Neuronal stem cell (in vitro differentiated cells): ENCODE measurements around the gene PMAIP1. TPM values are rescaled to one million over a fixed set of nuclear protein-coding genes. Genes with fewer than 3 reads are reported as not detected.

Experiments
- DNase-seq: peaks from one replicate; pipeline ENCODE4 v3.0.0-alpha.2; 2013; ENCODE audit warnings: low spot score
- H2AFZ ChIP-seq: one replicate; pipeline ENCODE4 v1.6.1; 2013; ENCODE audit warnings: mild to moderate bottlenecking, low read length, inconsistent platforms
- H2AK5ac ChIP-seq: 2 replicates; pipeline ENCODE4 v1.6.1; 2013; ENCODE audit warnings: low read depth, mild to moderate bottlenecking, inconsistent platforms, low read length, moderate library complexity, mixed read lengths
- H2BK120ac ChIP-seq: 2 replicates; pipeline ENCODE4 v1.6.1; 2013; ENCODE audit warnings: low read depth, mild to moderate bottlenecking, inconsistent platforms, low read length, moderate library complexity, mixed read lengths
- H2BK12ac ChIP-seq: one replicate; pipeline ENCODE4 v1.6.1; 2013; ENCODE audit warnings: low read length, inconsistent platforms
- H2BK15ac ChIP-seq: 2 replicates; pipeline ENCODE4 v1.6.1; 2013; ENCODE audit warnings: mild to moderate bottlenecking, low read length, inconsistent platforms, mixed read lengths
- H2BK5ac ChIP-seq: one replicate; pipeline ENCODE4 v1.6.1; 2013; ENCODE audit warnings: inconsistent platforms, mild to moderate bottlenecking, low read length, moderate library complexity
- H3K14ac ChIP-seq: one replicate; pipeline ENCODE4 v1.6.1; 2013; ENCODE audit warnings: low read length, inconsistent platforms
- H3K18ac ChIP-seq: 2 replicates; pipeline ENCODE4 v1.6.1; 2013; ENCODE audit warnings: low read length, inconsistent platforms
- H3K23ac ChIP-seq: 2 replicates; pipeline ENCODE4 v1.6.1; 2013; ENCODE audit warnings: low read depth, mild to moderate bottlenecking, mixed read lengths, low read length, inconsistent platforms; ENCODE audit not compliant: poor library complexity
- H3K27ac ChIP-seq: replicated peaks from 3 replicates; pipeline ENCODE4 v1.5.1; 2013; ENCODE audit warnings: low read length, inconsistent platforms
- H3K27me3 ChIP-seq, 3 experiments: 2 replicates each; pipeline ENCODE4 v1.6.1; 2013; ENCODE audit warnings: low read length in 3 of 3, mild to moderate bottlenecking in 2 of 3, inconsistent platforms in 1 of 3, low read depth in 1 of 3, mixed read lengths in 1 of 3, moderate library complexity in 1 of 3; ENCODE audit not compliant: control insufficient read depth in 3 of 3, insufficient read depth in 3 of 3
- H3K36me3 ChIP-seq, 2 donors: replicated peaks in 1 of 2; 2 replicates each; pipeline ENCODE4 v1.6.1; 2013; ENCODE audit warnings: low read length in 2 of 2; ENCODE audit not compliant: control insufficient read depth in 2 of 2, insufficient read depth in 2 of 2
- H3K4ac ChIP-seq: 2 replicates; pipeline ENCODE4 v1.6.1; 2013; ENCODE audit warnings: inconsistent platforms, mild to moderate bottlenecking, low read length, moderate library complexity
- H3K4me1 ChIP-seq, 2 donors: 1 replicate in 1 of 2; 2 replicates in 1 of 2; pipeline ENCODE4 v1.6.1; 2013; ENCODE audit warnings: low read length in 2 of 2, low read depth in 1 of 2; ENCODE audit not compliant: control insufficient read depth in 2 of 2, insufficient read depth in 1 of 2
- H3K4me2 ChIP-seq: one replicate; pipeline ENCODE4 v1.6.1; 2013; ENCODE audit warnings: mild to moderate bottlenecking, low read length, inconsistent platforms; ENCODE audit not compliant: insufficient read depth, poor library complexity, severe bottlenecking
- H3K4me3 ChIP-seq, 2 donors: 2 replicates each; pipeline ENCODE4 v1.5.1; 2013; ENCODE audit warnings: low read length in 2 of 2, mild to moderate bottlenecking in 2 of 2, inconsistent platforms in 1 of 2, moderate library complexity in 1 of 2
- H3K79me1 ChIP-seq: one replicate; pipeline ENCODE4 v1.6.1; 2013; ENCODE audit warnings: low read depth, mild to moderate bottlenecking, inconsistent platforms, low read length, moderate library complexity
- H3K9ac ChIP-seq: one replicate; pipeline ENCODE4 v1.6.1; 2013; ENCODE audit warnings: mild to moderate bottlenecking, low read depth, low read length, inconsistent platforms; ENCODE audit not compliant: poor library complexity
- H3K9me3 ChIP-seq, 2 donors: replicated peaks in 1 of 2; 2 replicates each; pipeline versions ENCODE3 to v1.6.1; 2013; ENCODE audit warnings: low read length in 2 of 2, mild to moderate bottlenecking in 2 of 2, inconsistent platforms in 1 of 2, low read depth in 1 of 2, mixed read lengths in 1 of 2, moderate library complexity in 1 of 2; ENCODE audit not compliant: control insufficient read depth in 2 of 2, insufficient read depth in 1 of 2
- H4K8ac ChIP-seq: one replicate; pipeline ENCODE4 v1.6.1; 2013; ENCODE audit warnings: low read depth, mild to moderate bottlenecking, inconsistent platforms, low read length, moderate library complexity
- H4K91ac ChIP-seq: one replicate; pipeline ENCODE4 v1.6.1; 2013; ENCODE audit warnings: low read length, low read depth, mild to moderate bottlenecking, inconsistent platforms; ENCODE audit not compliant: poor library complexity
- WGBS, 2 donors: extraction: QIAGEN DNeasy Blood & Tissue Kit; methylation state at CpG; one replicate each; pipeline ENCODE4 v1.1.7; 2013; ENCODE audit warnings: missing lambda C conversion rate in 2 of 2, mixed read lengths in 1 of 2; ENCODE audit not compliant: insufficient read length in 2 of 2, insufficient replicate concordance in 1 of 2; ENCODE audit errors: extremely low coverage in 2 of 2; 5-methylcytosine and 5-hydroxymethylcytosine counted together
- polyA plus RNA-seq, 2 experiments: library from polyadenylated mRNA; stranded (reverse); fragments of 200-250 nt; gene quantifications; one replicate each; pipeline ENCODE4 v1.2.3, GENCODE V29; 2013

PMAIP1 gene
- 1.5 TPM for polyA plus RNA-seq (2013, experiment 1 of 2)
- 1.6 TPM for polyA plus RNA-seq (2013, experiment 2 of 2)

GRCh38 chr18:59899298-59900221, at the start of gene PMAIP1:
Gene PMAIP1, plus strand, starts transcription at chr18:59899996. Its CDS starts 182 bp downstream, at chr18:59900178.
- Histone ChIP-seq H2BK12ac (no peak within 1 kb of the TSS), H2BK15ac (no peak within 1 kb of the TSS), H3K14ac (no peak within 1 kb of the TSS), H3K79me1 (no peaks in the 10 kb centered on the region), H3K27ac (no peak within 1 kb of the TSS), H3K9ac (peak within 1 kb of the TSS; percentile 55), H3K18ac (peak within 1 kb of the TSS; percentile 90), H4K91ac (no peak within 1 kb of the TSS), H3K4me3 (peak within 1 kb of the TSS; percentile 89 to 93), H2BK120ac (no peak within 1 kb of the TSS), H3K36me3 (peaks cover 0 to 24% of the 10 kb centered on the region in 2 donors), H3K4ac (no peak within 1 kb of the TSS), H2AFZ (peak within 1 kb of the TSS; percentile 93), H3K9me3 (peaks cover 0 to 11% of the 10 kb centered on the region in 2 donors), H2AK5ac (peak within 1 kb of the TSS; percentile 5), H3K4me1 (peaks cover 0 to 6% of the 10 kb centered on the region in 2 donors), H4K8ac (no peak within 1 kb of the TSS), H2BK5ac (peak within 1 kb of the TSS; percentile 18), H3K23ac (peak within 1 kb of the TSS; percentile 50), H3K27me3 (peaks cover 13 to 36% (median 35%) of the 10 kb centered on the region in 3 experiments), H3K4me2 (peak within 1 kb of the TSS; percentile 89)
- no CpG with 5 or more reads among the region's 73 CpGs for WGBS, 2 donors
- peak; percentile 88 for DNase-seq

- H3K79me1 ChIP-seq, result no peaks in the 10 kb centered on the region
- H2BK5ac ChIP-seq, result no peak overlapping the region
- H4K91ac ChIP-seq, result no peak overlapping the region
- no peak overlapping the region for H2BK12ac ChIP-seq
- H3K27ac ChIP-seq, result no peak overlapping the region
- H2AFZ ChIP-seq, result no peak overlapping the region
- no peak for DNase-seq
- no peak overlapping the region for H3K18ac ChIP-seq
- H3K23ac ChIP-seq, result no peak overlapping the region
- no peak overlapping the region for H3K14ac ChIP-seq
- no peak overlapping the region for H3K4me3 ChIP-seq
- H2BK120ac ChIP-seq, result no peak overlapping the region
- no CpG with 5 or more reads among the region's 8 CpGs for WGBS, 2 donors
- no peaks in the 10 kb centered on the region for H3K36me3 ChIP-seq
- H3K4me1 ChIP-seq, result no peaks in the 10 kb centered on the region
- H3K4ac ChIP-seq, result no peak overlapping the region
- no peak overlapping the region for H3K4me2 ChIP-seq
- H4K8ac ChIP-seq, result no peak overlapping the region
- H3K27me3 ChIP-seq, result no peaks in the 10 kb centered on the region
- H3K9me3 ChIP-seq, result no peaks in the 10 kb centered on the region
- no peak overlapping the region for H3K9ac ChIP-seq
- H2AK5ac ChIP-seq, result no peak overlapping the region
- H2BK15ac ChIP-seq, result no peak overlapping the region
Observed at GRCh38 chr18:59851784-59852399, 47.9 kb upstream of the PMAIP1 start.

- DNase-seq, result no peak
- Histone ChIP-seq H3K9ac (no peak overlapping the region), H3K4me3 (no peak overlapping the region), H3K4me1 (no peaks in the 10 kb centered on the region), H3K4ac (no peak overlapping the region), H3K23ac (no peak overlapping the region), H3K36me3 (no peaks in the 10 kb centered on the region), H2BK120ac (no peak overlapping the region), H2BK12ac (no peak overlapping the region), H2AK5ac (no peak overlapping the region), H3K79me1 (no peaks in the 10 kb centered on the region), H4K91ac (no peak overlapping the region), H3K9me3 (no peaks in the 10 kb centered on the region), H2BK15ac (no peak overlapping the region), H4K8ac (no peak overlapping the region), H3K4me2 (no peak overlapping the region), H3K14ac (no peak overlapping the region), H2AFZ (no peak overlapping the region), H3K27ac (no peak overlapping the region), H3K27me3 (no peaks in the 10 kb centered on the region), H2BK5ac (no peak overlapping the region), H3K18ac (no peak overlapping the region)
- no CpG with 5 or more reads among the region's 2 CpGs for WGBS, 2 donors
Observed at GRCh38 chr18:59852548-59852947, 47.2 kb upstream of the PMAIP1 start.

- no peak overlapping the region for H4K8ac ChIP-seq
- no peak overlapping the region for H3K14ac ChIP-seq
- no peaks in the 10 kb centered on the region for H3K27me3 ChIP-seq
- H2BK5ac ChIP-seq, result no peak overlapping the region
- no peak overlapping the region for H3K23ac ChIP-seq
- H3K36me3 ChIP-seq, result no peaks in the 10 kb centered on the region
- no peak overlapping the region for H2AFZ ChIP-seq
- no peak overlapping the region for H2BK120ac ChIP-seq
- H3K4me1 ChIP-seq, result no peaks in the 10 kb centered on the region
- H3K9ac ChIP-seq, result no peak overlapping the region
- no peaks in the 10 kb centered on the region for H3K79me1 ChIP-seq
- no peak overlapping the region for H3K4ac ChIP-seq
- H2BK12ac ChIP-seq, result no peak overlapping the region
- no peak overlapping the region for H2BK15ac ChIP-seq
- H3K9me3 ChIP-seq, result no peaks in the 10 kb centered on the region
- no peak overlapping the region for H3K18ac ChIP-seq
- H3K4me3 ChIP-seq, result no peak overlapping the region
- no peak overlapping the region for H2AK5ac ChIP-seq
- no CpG with 5 or more reads among the region's 3 CpGs for WGBS, 2 donors
- H3K27ac ChIP-seq, result no peak overlapping the region
- no peak overlapping the region for H4K91ac ChIP-seq
- no peak for DNase-seq
- no peak overlapping the region for H3K4me2 ChIP-seq
Observed at GRCh38 chr18:59853380-59853779, 46.4 kb upstream of the PMAIP1 start.
